H1 (cell line): Measurements from ENCODE around the gene HK1.

Experiments used
- CBX5 ChIP-seq: fragments of 300-800, 300-1000 bp; sonication (generic); IDR thresholded peaks from 2 replicates; pipeline ENCODE4 v1.7.1; 2016; ENCODE audit warnings: antibody characterized with exemption, low read length, low read depth
- POLR2A ChIP-seq, 2 experiments: IDR thresholded peaks; 1 replicate in 1 of 2; 2 replicates in 1 of 2; pipeline ENCODE4 v1.6.1; 2011; ENCODE audit warnings: low read depth in 2 of 2, low read length in 2 of 2, mild to moderate bottlenecking in 2 of 2; ENCODE audit errors: control extremely low read depth in 1 of 2

DNA sequence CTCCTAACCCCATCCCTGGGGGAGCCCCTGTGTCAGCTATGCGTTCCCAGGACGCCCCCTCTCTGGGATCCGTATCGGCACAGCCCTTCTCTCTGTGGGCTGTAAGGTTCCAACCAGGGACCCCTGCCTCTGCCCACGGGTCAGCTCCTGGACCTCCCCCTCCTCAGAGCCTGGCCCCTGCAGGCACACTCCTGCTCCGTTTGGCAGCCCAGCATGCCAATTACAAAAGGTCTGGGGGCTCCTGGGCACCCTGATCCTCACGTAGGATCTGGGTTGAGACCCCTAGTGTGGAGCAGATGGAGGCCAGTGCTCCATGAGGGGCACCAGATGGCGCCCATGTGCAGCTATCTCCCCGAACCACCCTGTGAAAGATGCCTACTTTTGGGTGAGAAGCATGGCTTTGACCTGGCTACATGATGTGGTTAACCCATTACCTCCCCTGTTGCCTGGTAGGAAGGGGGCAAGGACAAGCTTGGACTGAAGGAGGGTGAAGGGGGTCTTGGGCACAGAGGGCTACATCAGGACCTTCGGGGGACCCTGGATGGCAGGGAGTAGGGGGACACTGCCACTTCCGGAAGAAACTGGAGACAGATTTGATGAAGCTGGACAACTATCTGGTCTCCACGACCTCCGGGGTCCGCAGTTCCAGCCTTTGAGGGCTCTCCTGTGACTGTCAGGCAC is 129.5 kb downstream of the HK1 start:
- no peak for TF ChIP-seq POLR2A (IDR thresholded peaks at IDR 0.05; ENCODE audit: control extremely low read depth in 1 of 2, low read depth in 2 of 2, low read length in 2 of 2)
- no peak for TF ChIP-seq CBX5
